ENCODE measurements around the gene KRT10.

Gene KRT10

GRCh38 chr17:40824015-40824832 lies 1.8 kb upstream of the KRT10 start:
- no peak overlapping the region for H3K27ac ChIP-seq
- no peak for TF ChIP-seq CTCF (IDR thresholded peaks at IDR 0.05)
- TF ChIP-seq ZFX (IDR thresholded peaks at IDR 0.05; ENCODE audit: borderline replicate concordance): no peak

- TF ChIP-seq CTCF (IDR thresholded peaks at IDR 0.05) (no peak), ZFX (IDR thresholded peaks at IDR 0.05; ENCODE audit: borderline replicate concordance) (no peak)
- H3K27ac ChIP-seq: no peak overlapping the region
These were observed 878 bp downstream of the KRT10 start for GRCh38 chr17:40821536-40821935.

- no peak overlapping the region for H3K27ac ChIP-seq
- TF ChIP-seq CTCF (IDR thresholded peaks at IDR 0.05): no peak
- no peak for TF ChIP-seq ZFX (IDR thresholded peaks at IDR 0.05; ENCODE audit: borderline replicate concordance)
These were observed 2.1 kb downstream of the KRT10 start for GRCh38 chr17:40820228-40820838.

- TF ChIP-seq ZFX (IDR thresholded peaks at IDR 0.05; ENCODE audit: borderline replicate concordance) (no peak), CTCF (IDR thresholded peaks at IDR 0.05) (no peak)
- peak overlapping the region; percentile 81 for H3K27ac ChIP-seq
These were observed 2.8 kb downstream of the KRT10 start for GRCh38 chr17:40819528-40820125.

- TF ChIP-seq ZFX (IDR thresholded peaks at IDR 0.05; ENCODE audit: borderline replicate concordance): no peak
- TF ChIP-seq CTCF (IDR thresholded peaks at IDR 0.05): no peak
- H3K27ac ChIP-seq: peak overlapping the region; percentile 81
These were observed 3.5 kb downstream of the KRT10 start for GRCh38 chr17:40818733-40819527.

GRCh38 chr17:40818343-40818732 lies 4.1 kb downstream of the KRT10 start:
- H3K27ac ChIP-seq: peak overlapping the region; percentile 81
- no peak for TF ChIP-seq CTCF (IDR thresholded peaks at IDR 0.05)
- TF ChIP-seq ZFX (IDR thresholded peaks at IDR 0.05; ENCODE audit: borderline replicate concordance): no peak

Measured in 22Rv1 (cell line).